ENCODE measurements around the gene CIDEA. TPM values are rescaled to one million over a fixed set of nuclear protein-coding genes. Genes with fewer than 3 reads are reported as not detected.

CIDEA gene
- total and polyA plus RNA-seq, 2 donors (not counting 1 experiment from before 2014, with no cell fraction given), result not detected

DNA sequence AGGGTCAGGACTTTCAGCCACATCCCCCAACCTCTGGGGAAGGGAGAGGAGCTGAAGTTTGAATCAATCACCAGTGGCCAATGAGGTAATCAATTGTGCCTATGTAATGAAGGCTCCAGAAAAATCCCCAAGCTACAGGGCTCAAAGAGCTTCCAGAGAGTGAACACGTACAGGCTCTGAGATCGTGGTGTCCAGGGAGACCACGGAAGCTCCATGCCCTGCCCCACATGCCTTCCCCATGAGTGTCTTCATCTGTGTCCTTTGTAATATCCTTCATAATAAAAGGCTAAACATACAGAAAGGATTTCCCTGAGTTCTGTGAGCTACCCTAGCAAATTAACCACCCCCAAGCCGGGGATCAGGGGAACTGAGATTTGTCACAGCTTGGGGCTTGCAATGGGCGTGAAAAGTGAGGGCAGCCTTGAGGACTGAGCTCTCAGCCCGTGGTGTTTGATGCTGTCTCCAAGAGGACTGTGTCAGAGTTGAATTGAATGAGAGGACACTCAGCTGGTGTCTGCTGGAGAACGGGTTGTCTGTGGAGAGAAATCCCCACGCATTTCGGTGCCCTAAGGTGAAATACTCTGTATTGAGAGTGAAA is 28.4 kb downstream of the CIDEA start:
- no peak overlapping the region for H3K4me3 Mint-ChIP-seq

DNA sequence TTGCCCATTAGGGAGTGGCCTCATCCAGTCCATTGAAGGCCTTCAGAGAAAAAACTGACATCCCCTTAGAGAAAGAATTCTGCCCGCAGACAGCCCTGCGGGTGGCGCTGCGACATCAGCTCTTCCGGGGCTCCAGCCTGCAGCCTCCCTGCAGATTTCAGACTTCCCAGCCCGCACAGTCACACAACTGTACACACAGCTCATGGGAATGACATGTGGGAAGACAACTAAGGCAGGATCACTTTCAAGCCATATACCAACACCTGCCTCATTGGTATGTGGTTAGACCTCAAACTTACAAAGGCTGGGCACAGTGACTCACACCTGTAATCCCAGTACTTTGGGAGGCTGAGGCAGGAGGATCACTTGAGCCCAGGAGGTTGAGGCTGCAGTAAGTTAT is 29.1 kb downstream of the CIDEA start:
- H3K4me3 ChIP-seq (ENCODE audit: control extremely low read depth in 1 of 5, extremely low read depth in 1 of 5, insufficient read depth in 1 of 5, low read depth in 2 of 5, low read length in 4 of 5), result no peak overlapping the region
- no peak overlapping the region for H3K4me2 ChIP-seq (replicated peaks; ENCODE audit: low read depth, low read length, poor library complexity, severe bottlenecking)
- peaks cover 12% of the 10 kb centered on the region in 2 donors for H3K4me1 ChIP-seq (ENCODE audit: control insufficient read depth in 2 of 2, insufficient read depth in 2 of 2, low read length in 2 of 2)
- H3K79me2 ChIP-seq (ENCODE audit: control insufficient read depth, insufficient read depth, low read length), result no peaks in the 10 kb centered on the region
- H3K9me3 Mint-ChIP-seq (ENCODE audit: insufficient read depth), result no peaks in the 10 kb centered on the region
- H3K4me3 Mint-ChIP-seq, result no peak overlapping the region
- no peaks in the 10 kb centered on the region for H4K20me1 ChIP-seq (ENCODE audit: control insufficient read depth, insufficient read depth, low read length, poor library complexity, severe bottlenecking)
- TF ChIP-seq, protein P1, sequence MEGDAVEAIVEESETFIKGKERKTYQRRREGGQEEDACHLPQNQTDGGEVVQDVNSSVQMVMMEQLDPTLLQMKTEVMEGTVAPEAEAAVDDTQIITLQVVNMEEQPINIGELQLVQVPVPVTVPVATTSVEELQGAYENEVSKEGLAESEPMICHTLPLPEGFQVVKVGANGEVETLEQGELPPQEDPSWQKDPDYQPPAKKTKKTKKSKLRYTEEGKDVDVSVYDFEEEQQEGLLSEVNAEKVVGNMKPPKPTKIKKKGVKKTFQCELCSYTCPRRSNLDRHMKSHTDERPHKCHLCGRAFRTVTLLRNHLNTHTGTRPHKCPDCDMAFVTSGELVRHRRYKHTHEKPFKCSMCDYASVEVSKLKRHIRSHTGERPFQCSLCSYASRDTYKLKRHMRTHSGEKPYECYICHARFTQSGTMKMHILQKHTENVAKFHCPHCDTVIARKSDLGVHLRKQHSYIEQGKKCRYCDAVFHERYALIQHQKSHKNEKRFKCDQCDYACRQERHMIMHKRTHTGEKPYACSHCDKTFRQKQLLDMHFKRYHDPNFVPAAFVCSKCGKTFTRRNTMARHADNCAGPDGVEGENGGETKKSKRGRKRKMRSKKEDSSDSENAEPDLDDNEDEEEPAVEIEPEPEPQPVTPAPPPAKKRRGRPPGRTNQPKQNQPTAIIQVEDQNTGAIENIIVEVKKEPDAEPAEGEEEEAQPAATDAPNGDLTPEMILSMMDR (IDR thresholded peaks at IDR 0.05), result no peak
- TF ChIP-seq EZH2 (IDR thresholded peaks at IDR 0.05; ENCODE audit: borderline replicate concordance, insufficient read depth, low read depth, low read length, poor library complexity, severe bottlenecking), result no peak
- H3K9ac ChIP-seq (ENCODE audit: low read length), result no peak overlapping the region
- intact Hi-C loops (cut with micrococcal nuclease), result no loop called here
- H3K27ac Mint-ChIP-seq, result no peak overlapping the region
- peaks cover 6% of the 10 kb centered on the region for H3K4me1 Mint-ChIP-seq
- 80% methylated on average over 2 of the region's 6 CpGs for WGBS (ENCODE audit: insufficient coverage)
- H2AFZ ChIP-seq (ENCODE audit: insufficient read depth, low read depth, low read length, poor library complexity, severe bottlenecking), result no peak overlapping the region
- H3K27me3 Mint-ChIP-seq, result peaks cover 22% of the 10 kb centered on the region
- H3K9me3 ChIP-seq (ENCODE audit: control extremely low read depth in 1 of 3, control insufficient read depth in 2 of 3, insufficient read depth in 1 of 3, low read length in 2 of 3), result peaks cover 0 to 5% (median 0%) of the 10 kb centered on the region in 3 donors
- no peak overlapping the region for H3K27ac ChIP-seq (ENCODE audit: low read length in 2 of 2)
- ATAC-seq (ENCODE audit: low read depth), result no peak
- peaks cover 0 to 27% (median 7%) of the 10 kb centered on the region in 4 experiments for H3K27me3 ChIP-seq (replicated peaks in 1 of 4; ENCODE audit: control extremely low read depth in 1 of 4, control insufficient read depth in 3 of 4, insufficient read depth in 4 of 4, low read length in 3 of 4)
- POLR2A ChIA-PET, result no interaction called here
- H3K36me3 ChIP-seq (replicated peaks in 1 of 2; ENCODE audit: control extremely low read depth in 1 of 2, control insufficient read depth in 1 of 2, extremely low read depth in 1 of 2, insufficient read depth in 2 of 2, low read length in 1 of 2), result no peaks in the 10 kb centered on the region
- no peak for DNase-seq
- CTCF ChIA-PET, result interaction anchor here (0.5 to 1.4 kb wide), 2 partner anchors 11 to 400 kb away, joined by 3 read pairs; no protein-coding TSS in a partner anchor

More for the DNA sequence above, 28.4 kb downstream of the CIDEA start:
- H3K9me3 ChIP-seq (ENCODE audit: control extremely low read depth in 1 of 3, control insufficient read depth in 2 of 3, insufficient read depth in 1 of 3, low read length in 2 of 3), result no peaks in the 10 kb centered on the region
- TF ChIP-seq, protein P1 (IDR thresholded peaks at IDR 0.05), result no peak
- TF ChIP-seq EZH2 (IDR thresholded peaks at IDR 0.05; ENCODE audit: borderline replicate concordance, insufficient read depth, low read depth, low read length, poor library complexity, severe bottlenecking), result no peak
- H3K4me1 Mint-ChIP-seq, result no peaks in the 10 kb centered on the region
- peaks cover 5% of the 10 kb centered on the region in 2 donors for H3K4me1 ChIP-seq (ENCODE audit: control insufficient read depth in 2 of 2, insufficient read depth in 2 of 2, low read length in 2 of 2)
- no peak overlapping the region for H3K27ac ChIP-seq (ENCODE audit: low read length in 2 of 2)
- ATAC-seq (ENCODE audit: low read depth), result no peak
- H3K27me3 ChIP-seq (replicated peaks in 1 of 4; ENCODE audit: control extremely low read depth in 1 of 4, control insufficient read depth in 3 of 4, insufficient read depth in 4 of 4, low read length in 3 of 4), result peaks cover 0 to 20% (median 3%) of the 10 kb centered on the region in 4 experiments
- no peak overlapping the region for H2AFZ ChIP-seq (ENCODE audit: insufficient read depth, low read depth, low read length, poor library complexity, severe bottlenecking)
- DNase-seq, result no peak
- H3K9ac ChIP-seq (ENCODE audit: low read length), result no peak overlapping the region
- ChIA-PET CTCF (interaction anchor here (1.4 kb wide), 1 partner anchor 11 kb away, joined by 3 read pairs; no protein-coding TSS in a partner anchor), POLR2A (no interaction called here)
- intact Hi-C loops (cut with micrococcal nuclease), result no loop called here
- H3K27ac Mint-ChIP-seq, result no peak overlapping the region
- no peaks in the 10 kb centered on the region for H4K20me1 ChIP-seq (ENCODE audit: control insufficient read depth, insufficient read depth, low read length, poor library complexity, severe bottlenecking)
- 88% methylated on average over 8 of the region's 9 CpGs for WGBS (ENCODE audit: insufficient coverage)
- H3K79me2 ChIP-seq (ENCODE audit: control insufficient read depth, insufficient read depth, low read length), result no peaks in the 10 kb centered on the region
- H3K9me3 Mint-ChIP-seq (ENCODE audit: insufficient read depth), result no peaks in the 10 kb centered on the region
- peaks cover 15% of the 10 kb centered on the region for H3K27me3 Mint-ChIP-seq
- H3K4me2 ChIP-seq (replicated peaks; ENCODE audit: low read depth, low read length, poor library complexity, severe bottlenecking), result no peak overlapping the region
- no peaks in the 10 kb centered on the region for H3K36me3 ChIP-seq (replicated peaks in 1 of 2; ENCODE audit: control extremely low read depth in 1 of 2, control insufficient read depth in 1 of 2, extremely low read depth in 1 of 2, insufficient read depth in 2 of 2, low read length in 1 of 2)
- no peak overlapping the region for H3K4me3 ChIP-seq (ENCODE audit: control extremely low read depth in 1 of 5, extremely low read depth in 1 of 5, insufficient read depth in 1 of 5, low read depth in 2 of 5, low read length in 4 of 5)

All from B cell (primary cell).